Suprapubic skin (tissue), 4 donors: Measurements from ENCODE around the gene NOSIP.
"Not testable (repeated sequence)": the region's sequence is repeated elsewhere in the genome, so short reads cannot be mapped to it uniquely, and the experiment has no call there.

Experiments
- EP300 ChIP-seq: sonication (generic); formaldehyde crosslinking; IDR thresholded peaks from one replicate; pipeline ENCODE4 v1.6.1; 2017; ENCODE audit warnings: antibody characterized with exemption
- POLR2A ChIP-seq, 2 donors: fragments of 450-650 bp; IDR thresholded peaks; one replicate each; pipeline ENCODE4 v1.6.1; 2017; ENCODE audit warnings: antibody characterized with exemption in 2 of 2, mild to moderate bottlenecking in 2 of 2, moderate library complexity in 2 of 2
- POLR2AphosphoS5 ChIP-seq, 3 donors: sonication (generic); formaldehyde crosslinking; IDR thresholded peaks; one replicate each; pipeline ENCODE4 v1.6.1; 2017; ENCODE audit warnings: antibody characterized with exemption in 3 of 3
- TF ChIP-seq, protein P1 (sequence below), 2 donors: fragments of 200-600 bp in 1 of 2; fragments of 450-650 bp in 1 of 2; sonication (generic) in 1 of 2; IDR thresholded peaks; one replicate each; pipeline ENCODE4 v1.5.1; 2016 to 2019; ENCODE audit warnings: antibody characterized with exemption in 2 of 2, mild to moderate bottlenecking in 1 of 2, moderate library complexity in 1 of 2

GRCh38 chr19:49617860-49618259 lies 37.5 kb upstream of the NOSIP start:
- TF ChIP-seq, protein P1, sequence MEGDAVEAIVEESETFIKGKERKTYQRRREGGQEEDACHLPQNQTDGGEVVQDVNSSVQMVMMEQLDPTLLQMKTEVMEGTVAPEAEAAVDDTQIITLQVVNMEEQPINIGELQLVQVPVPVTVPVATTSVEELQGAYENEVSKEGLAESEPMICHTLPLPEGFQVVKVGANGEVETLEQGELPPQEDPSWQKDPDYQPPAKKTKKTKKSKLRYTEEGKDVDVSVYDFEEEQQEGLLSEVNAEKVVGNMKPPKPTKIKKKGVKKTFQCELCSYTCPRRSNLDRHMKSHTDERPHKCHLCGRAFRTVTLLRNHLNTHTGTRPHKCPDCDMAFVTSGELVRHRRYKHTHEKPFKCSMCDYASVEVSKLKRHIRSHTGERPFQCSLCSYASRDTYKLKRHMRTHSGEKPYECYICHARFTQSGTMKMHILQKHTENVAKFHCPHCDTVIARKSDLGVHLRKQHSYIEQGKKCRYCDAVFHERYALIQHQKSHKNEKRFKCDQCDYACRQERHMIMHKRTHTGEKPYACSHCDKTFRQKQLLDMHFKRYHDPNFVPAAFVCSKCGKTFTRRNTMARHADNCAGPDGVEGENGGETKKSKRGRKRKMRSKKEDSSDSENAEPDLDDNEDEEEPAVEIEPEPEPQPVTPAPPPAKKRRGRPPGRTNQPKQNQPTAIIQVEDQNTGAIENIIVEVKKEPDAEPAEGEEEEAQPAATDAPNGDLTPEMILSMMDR (IDR thresholded peaks at IDR 0.05): not testable (repeated sequence)
- TF ChIP-seq EP300; POLR2A (IDR thresholded peaks at IDR 0.05); POLR2AphosphoS5 (IDR thresholded peaks at IDR 0.05): not testable (repeated sequence)
